Measurements from ENCODE around the gene FIGLA. TPM values are rescaled to one million over a fixed set of nuclear protein-coding genes. Genes with fewer than 3 reads are reported as not detected.

Gene FIGLA
- total RNA-seq, 1 donor: not detected

DNA sequence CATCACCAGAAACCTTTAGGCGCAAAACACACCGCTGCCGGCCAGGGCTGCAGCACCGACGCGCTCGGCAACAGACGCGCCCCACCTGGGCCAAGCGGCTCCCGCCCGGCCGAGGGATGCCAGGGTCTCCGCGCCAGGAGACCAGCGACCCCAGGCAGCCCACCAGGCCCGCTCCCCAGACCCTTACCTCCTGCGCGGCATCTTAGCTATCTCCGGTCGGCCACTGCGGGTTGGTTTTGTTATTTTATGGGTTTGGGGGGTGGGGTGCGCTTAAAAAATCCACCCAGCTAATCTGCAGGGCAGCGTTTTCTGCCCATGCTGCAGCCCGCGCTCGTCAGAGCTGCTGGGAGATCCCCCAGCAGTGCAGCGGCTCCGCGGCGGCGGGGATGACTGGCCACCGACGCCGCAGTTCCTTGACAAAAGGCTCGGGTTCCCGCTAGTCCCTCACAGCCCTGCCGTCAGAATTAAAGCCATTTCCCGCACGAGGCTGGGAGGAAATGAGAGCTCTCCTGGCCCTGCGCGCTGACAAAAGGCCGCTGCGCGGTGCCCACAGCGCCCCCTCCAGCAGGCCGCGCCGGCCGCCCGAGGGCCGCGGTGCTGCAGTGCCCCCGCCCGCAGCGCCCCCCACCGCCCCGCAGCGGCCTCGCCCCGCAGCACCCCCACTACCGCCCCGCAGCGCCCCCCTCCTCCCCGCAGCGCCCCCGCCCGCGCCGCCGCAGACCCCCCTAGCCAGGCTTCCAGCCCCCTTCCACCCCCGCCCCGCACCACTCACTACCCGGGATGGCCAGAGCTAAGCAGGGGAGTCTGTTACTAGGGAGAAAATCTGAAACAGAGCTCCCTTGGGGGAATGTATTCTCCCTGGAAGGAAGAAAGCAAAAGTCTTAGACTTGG, 22.5 kb downstream of the FIGLA start, which contains the start of gene ADD2:
Gene ADD2 (minus strand): TSS at position 502 of the 891 bp plus-strand sequence. CDS start 61,792 bp downstream, outside the sequence.
- H3K27ac ChIP-seq (ENCODE audit: low read depth, low read length): no peak within 1 kb of the TSS
- H2AFZ ChIP-seq (ENCODE audit: low read length): no peak within 1 kb of the TSS
- peak within 1 kb of the TSS; percentile 32 for H3K4me2 ChIP-seq (ENCODE audit: insufficient read depth, low read length)
- peak; percentile 87 for DNase-seq (ENCODE audit: insufficient read length, low spot score, missing footprints)
- TF ChIP-seq, protein P1, sequence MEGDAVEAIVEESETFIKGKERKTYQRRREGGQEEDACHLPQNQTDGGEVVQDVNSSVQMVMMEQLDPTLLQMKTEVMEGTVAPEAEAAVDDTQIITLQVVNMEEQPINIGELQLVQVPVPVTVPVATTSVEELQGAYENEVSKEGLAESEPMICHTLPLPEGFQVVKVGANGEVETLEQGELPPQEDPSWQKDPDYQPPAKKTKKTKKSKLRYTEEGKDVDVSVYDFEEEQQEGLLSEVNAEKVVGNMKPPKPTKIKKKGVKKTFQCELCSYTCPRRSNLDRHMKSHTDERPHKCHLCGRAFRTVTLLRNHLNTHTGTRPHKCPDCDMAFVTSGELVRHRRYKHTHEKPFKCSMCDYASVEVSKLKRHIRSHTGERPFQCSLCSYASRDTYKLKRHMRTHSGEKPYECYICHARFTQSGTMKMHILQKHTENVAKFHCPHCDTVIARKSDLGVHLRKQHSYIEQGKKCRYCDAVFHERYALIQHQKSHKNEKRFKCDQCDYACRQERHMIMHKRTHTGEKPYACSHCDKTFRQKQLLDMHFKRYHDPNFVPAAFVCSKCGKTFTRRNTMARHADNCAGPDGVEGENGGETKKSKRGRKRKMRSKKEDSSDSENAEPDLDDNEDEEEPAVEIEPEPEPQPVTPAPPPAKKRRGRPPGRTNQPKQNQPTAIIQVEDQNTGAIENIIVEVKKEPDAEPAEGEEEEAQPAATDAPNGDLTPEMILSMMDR (IDR thresholded peaks at IDR 0.05; ENCODE audit: extremely low read depth, low read depth, low read length): no peak
- no peaks in the 10 kb centered on the region for H3K9me3 ChIP-seq (ENCODE audit: low read depth, low read length)
- H3K36me3 ChIP-seq (ENCODE audit: insufficient read depth, low read length): no peaks in the 10 kb centered on the region
- H3K27me3 ChIP-seq (ENCODE audit: insufficient read depth, low read length): peaks cover 70% of the 10 kb centered on the region
- no peaks in the 10 kb centered on the region for H4K20me1 ChIP-seq (ENCODE audit: insufficient read depth, low read length)
- H3K79me2 ChIP-seq (ENCODE audit: insufficient read depth, low read length): no peaks in the 10 kb centered on the region
- H3K4me3 ChIP-seq (ENCODE audit: insufficient read depth, low read length): no peak within 1 kb of the TSS
- H3K4me1 ChIP-seq (ENCODE audit: insufficient read depth, low read length): no peaks in the 10 kb centered on the region

DNA sequence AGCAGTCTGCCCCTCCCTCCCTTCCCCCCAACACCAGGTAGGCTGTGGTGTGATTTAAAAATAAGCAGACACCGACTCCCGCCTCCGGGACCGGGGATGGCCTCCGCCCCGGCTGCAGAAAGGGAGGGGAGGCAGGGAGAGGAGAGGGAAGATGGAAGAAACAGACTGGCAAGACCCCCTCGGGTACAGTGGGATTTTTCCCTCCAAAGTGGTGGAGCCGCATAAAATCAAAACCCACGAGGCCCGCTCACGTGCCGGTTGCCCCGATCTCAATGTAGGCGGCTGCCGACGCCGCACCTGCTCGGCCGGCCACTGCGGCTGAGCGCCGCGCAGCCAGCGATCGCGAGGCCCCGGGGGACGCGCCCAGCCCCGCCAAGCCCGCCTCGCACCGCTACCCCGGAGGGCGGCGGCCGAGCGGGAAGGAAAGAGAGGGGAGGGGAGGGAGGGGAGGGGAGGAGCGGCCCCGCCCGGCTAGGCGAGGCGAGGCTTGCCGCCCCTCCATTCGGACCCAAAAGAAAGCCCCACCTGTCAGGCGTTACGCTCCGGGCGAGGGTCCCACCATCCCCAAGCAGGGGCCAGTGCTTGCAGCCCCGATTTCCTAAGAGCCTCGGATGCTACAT, 23.3 kb downstream of the FIGLA start:
- no peaks in the 10 kb centered on the region for H3K79me2 ChIP-seq (ENCODE audit: insufficient read depth, low read length)
- TF ChIP-seq, protein P1 (IDR thresholded peaks at IDR 0.05; ENCODE audit: extremely low read depth, low read depth, low read length): no peak
- H3K27me3 ChIP-seq (ENCODE audit: insufficient read depth, low read length): peaks cover 65% of the 10 kb centered on the region
- H3K27ac ChIP-seq (ENCODE audit: low read depth, low read length): no peak overlapping the region
- H3K36me3 ChIP-seq (ENCODE audit: insufficient read depth, low read length): no peaks in the 10 kb centered on the region
- H3K4me3 ChIP-seq (ENCODE audit: insufficient read depth, low read length): no peak overlapping the region
- H2AFZ ChIP-seq (ENCODE audit: low read length): no peak overlapping the region
- no peaks in the 10 kb centered on the region for H4K20me1 ChIP-seq (ENCODE audit: insufficient read depth, low read length)
- no peak for DNase-seq (ENCODE audit: insufficient read length, low spot score, missing footprints)
- no peaks in the 10 kb centered on the region for H3K9me3 ChIP-seq (ENCODE audit: low read depth, low read length)
- no peak overlapping the region for H3K4me2 ChIP-seq (ENCODE audit: insufficient read depth, low read length)
- no peaks in the 10 kb centered on the region for H3K4me1 ChIP-seq (ENCODE audit: insufficient read depth, low read length)

GRCh38 chr2:70766357-70767078, 23.9 kb downstream of the FIGLA start:
- H3K9me3 ChIP-seq (ENCODE audit: low read depth, low read length): no peaks in the 10 kb centered on the region
- no peak overlapping the region for H3K27ac ChIP-seq (ENCODE audit: low read depth, low read length)
- peaks cover 61% of the 10 kb centered on the region for H3K27me3 ChIP-seq (ENCODE audit: insufficient read depth, low read length)
- H3K4me3 ChIP-seq (ENCODE audit: insufficient read depth, low read length): no peak overlapping the region
- TF ChIP-seq, protein P1 (IDR thresholded peaks at IDR 0.05; ENCODE audit: extremely low read depth, low read depth, low read length): no peak
- H4K20me1 ChIP-seq (ENCODE audit: insufficient read depth, low read length): no peaks in the 10 kb centered on the region
- no peak overlapping the region for H3K4me2 ChIP-seq (ENCODE audit: insufficient read depth, low read length)
- no peak overlapping the region for H2AFZ ChIP-seq (ENCODE audit: low read length)
- no peaks in the 10 kb centered on the region for H3K4me1 ChIP-seq (ENCODE audit: insufficient read depth, low read length)
- no peak for DNase-seq (ENCODE audit: insufficient read length, low spot score, missing footprints)
- no peaks in the 10 kb centered on the region for H3K36me3 ChIP-seq (ENCODE audit: insufficient read depth, low read length)
- H3K79me2 ChIP-seq (ENCODE audit: insufficient read depth, low read length): no peaks in the 10 kb centered on the region

Data from osteoblast (primary cell).